Measurements from ENCODE around the gene CCN6.

DNA sequence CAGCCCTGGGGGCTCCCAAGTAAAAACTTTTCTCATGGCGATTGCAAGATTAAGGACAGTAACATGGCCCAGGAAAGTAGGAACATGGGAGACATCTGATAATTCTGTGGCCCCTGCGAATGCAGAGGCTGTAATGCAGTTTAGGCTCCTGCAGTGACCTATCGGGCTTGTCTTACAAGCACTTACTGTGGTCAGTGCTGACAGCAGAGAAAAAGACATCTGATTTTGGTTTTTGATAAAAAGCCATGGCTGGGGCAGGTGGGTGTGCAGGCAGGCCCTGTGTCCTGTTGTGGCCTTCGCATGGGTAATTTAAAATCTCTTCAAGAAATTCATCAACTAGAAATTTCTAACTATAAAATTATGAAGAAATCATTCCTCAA is 19.3 kb upstream of the CCN6 start:
- TF ChIP-seq POLR2A (IDR thresholded peaks at IDR 0.05; ENCODE audit: low read depth, low read length), result no peak
- no peak for TF ChIP-seq POLR2AphosphoS5 (IDR thresholded peaks at IDR 0.05; ENCODE audit: low read depth, low read length)
- TF ChIP-seq TAF1 (IDR thresholded peaks at IDR 0.05; ENCODE audit: borderline replicate concordance, low read depth, low read length), result no peak

Data from GM12892 (cell line).